GM12864 (cell line): ENCODE results near the gene THAP9.
"Not testable (repeated sequence)": the region's sequence is repeated elsewhere in the genome, so short reads cannot be mapped to it uniquely, and the experiment has no call there.

Experiments used
- DNase-seq: peaks from one replicate; pipeline ENCODE4 v3.0.0-alpha.2; 2011; ENCODE audit warnings: low read depth
- H3K4me3 ChIP-seq: 2 replicates; pipeline ENCODE4 v1.5.1; 2011; ENCODE audit warnings: mild to moderate bottlenecking, low read depth, low read length, control low read depth
- TF ChIP-seq, protein P1 (sequence below): IDR thresholded peaks from 2 replicates; pipeline ENCODE4 v1.5.1; 2011; ENCODE audit warnings: low read depth, mild to moderate bottlenecking, moderate library complexity, low read length, control low read depth, inconsistent platforms; ENCODE audit errors: missing control alignments

Gene THAP9, protein sequence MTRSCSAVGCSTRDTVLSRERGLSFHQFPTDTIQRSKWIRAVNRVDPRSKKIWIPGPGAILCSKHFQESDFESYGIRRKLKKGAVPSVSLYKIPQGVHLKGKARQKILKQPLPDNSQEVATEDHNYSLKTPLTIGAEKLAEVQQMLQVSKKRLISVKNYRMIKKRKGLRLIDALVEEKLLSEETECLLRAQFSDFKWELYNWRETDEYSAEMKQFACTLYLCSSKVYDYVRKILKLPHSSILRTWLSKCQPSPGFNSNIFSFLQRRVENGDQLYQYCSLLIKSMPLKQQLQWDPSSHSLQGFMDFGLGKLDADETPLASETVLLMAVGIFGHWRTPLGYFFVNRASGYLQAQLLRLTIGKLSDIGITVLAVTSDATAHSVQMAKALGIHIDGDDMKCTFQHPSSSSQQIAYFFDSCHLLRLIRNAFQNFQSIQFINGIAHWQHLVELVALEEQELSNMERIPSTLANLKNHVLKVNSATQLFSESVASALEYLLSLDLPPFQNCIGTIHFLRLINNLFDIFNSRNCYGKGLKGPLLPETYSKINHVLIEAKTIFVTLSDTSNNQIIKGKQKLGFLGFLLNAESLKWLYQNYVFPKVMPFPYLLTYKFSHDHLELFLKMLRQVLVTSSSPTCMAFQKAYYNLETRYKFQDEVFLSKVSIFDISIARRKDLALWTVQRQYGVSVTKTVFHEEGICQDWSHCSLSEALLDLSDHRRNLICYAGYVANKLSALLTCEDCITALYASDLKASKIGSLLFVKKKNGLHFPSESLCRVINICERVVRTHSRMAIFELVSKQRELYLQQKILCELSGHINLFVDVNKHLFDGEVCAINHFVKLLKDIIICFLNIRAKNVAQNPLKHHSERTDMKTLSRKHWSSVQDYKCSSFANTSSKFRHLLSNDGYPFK

DNA sequence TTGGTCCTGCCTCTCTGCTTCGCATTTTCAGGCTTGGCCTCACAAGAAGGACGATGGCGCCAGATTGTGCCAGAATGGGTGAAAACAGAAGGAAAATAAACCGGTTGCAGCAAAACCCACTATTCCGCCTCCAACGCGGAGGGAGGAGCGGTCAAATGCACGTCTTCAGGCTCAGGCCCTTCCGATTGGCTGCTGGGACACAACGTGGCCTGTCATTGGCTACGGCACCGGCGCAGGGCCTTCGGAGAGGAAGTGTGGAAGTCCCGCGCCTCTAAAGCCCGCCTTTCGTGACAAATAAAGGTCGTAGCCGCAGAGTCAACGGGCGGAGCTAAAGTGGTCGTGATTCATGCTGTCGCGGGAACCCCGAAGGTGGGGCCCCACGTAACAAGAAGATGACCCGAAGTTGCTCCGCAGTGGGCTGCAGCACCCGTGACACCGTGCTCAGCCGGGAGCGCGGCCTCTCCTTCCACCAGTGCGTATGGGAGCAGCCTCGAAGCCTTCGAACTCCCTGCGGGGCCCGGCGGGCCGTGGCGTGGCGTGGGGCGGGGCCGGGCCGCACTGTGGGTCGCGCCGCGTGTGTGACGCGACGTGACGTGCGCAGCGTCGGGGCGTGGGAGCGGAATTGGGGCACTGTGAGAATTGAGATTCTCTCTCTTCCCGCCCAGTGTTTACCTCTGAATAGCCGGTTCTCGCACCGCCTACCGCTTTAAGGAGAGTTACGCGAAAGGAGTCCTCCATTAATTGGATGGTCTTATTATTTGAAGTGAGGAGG lies at the start of gene THAP9:
Gene THAP9 (plus strand): TSS at position 325 of the 772 bp plus-strand sequence. CDS start 68 bp downstream, at position 393.
- peak within 1 kb of the TSS; percentile 73 for H3K4me3 ChIP-seq
- peak; percentile 99 for DNase-seq
- TF ChIP-seq, protein P1, sequence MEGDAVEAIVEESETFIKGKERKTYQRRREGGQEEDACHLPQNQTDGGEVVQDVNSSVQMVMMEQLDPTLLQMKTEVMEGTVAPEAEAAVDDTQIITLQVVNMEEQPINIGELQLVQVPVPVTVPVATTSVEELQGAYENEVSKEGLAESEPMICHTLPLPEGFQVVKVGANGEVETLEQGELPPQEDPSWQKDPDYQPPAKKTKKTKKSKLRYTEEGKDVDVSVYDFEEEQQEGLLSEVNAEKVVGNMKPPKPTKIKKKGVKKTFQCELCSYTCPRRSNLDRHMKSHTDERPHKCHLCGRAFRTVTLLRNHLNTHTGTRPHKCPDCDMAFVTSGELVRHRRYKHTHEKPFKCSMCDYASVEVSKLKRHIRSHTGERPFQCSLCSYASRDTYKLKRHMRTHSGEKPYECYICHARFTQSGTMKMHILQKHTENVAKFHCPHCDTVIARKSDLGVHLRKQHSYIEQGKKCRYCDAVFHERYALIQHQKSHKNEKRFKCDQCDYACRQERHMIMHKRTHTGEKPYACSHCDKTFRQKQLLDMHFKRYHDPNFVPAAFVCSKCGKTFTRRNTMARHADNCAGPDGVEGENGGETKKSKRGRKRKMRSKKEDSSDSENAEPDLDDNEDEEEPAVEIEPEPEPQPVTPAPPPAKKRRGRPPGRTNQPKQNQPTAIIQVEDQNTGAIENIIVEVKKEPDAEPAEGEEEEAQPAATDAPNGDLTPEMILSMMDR: no peak

DNA sequence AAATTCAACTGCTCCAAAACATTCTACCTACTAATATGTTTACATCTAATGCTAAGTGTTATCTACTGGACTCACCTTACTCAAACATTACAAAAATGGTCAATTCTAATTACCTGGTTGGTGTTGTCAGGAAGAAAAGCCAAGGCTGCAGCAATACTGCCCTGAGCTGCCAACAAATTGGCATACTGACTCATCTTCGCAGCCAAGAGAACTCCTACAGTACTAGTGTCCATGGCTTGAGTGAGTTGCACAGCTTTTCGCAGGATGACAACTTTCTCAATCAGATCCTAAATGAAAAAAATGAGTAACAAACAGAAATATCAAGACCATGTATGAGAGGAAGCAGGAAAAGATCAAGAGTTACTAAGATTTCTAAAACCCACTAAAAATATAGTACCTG lies 49.2 kb upstream of the THAP9 start:
- no peak for DNase-seq
- no peak overlapping the region for H3K4me3 ChIP-seq
- TF ChIP-seq, protein P1: no peak

DNA sequence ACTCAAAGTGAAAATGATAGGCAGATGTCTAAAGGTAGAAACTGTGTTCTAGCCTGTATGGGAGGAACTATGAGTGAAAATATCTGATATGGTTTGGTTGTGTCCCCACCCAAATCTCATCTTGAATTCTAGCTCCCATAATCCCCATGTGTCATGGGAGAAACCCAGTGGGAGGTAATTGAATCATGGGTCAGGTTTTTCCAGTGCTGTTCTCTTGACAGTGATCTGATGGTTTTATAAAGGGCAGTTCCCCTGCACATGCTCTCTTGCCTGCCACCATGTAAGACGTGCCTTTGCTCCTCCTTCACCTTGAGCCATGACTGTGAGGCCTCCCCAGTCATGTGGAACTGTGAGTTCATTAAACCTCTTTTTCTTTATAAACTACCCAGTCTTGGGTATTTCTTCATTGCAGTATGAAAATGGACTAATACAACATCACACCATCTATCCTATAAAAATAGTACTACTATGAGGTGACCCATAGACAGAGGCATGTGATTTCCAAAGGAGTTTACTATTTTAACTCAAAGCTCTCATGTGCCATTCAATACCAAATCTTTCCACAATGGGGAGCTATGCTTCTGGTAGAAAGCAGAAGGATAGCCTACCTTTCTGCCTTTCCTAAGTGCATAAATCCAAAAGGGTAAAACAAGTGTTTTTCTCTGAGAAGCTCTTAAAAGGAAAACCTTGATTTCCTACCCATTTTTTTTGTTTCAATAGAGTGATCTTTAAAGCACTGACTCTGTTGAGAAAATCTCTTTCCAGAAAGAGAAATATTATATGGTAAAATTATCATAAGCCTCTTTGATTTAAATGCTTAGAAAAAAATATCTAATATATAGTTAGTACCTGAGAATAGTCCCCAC lies 48.4 kb upstream of the THAP9 start:
- TF ChIP-seq, protein P1: peak; percentile 53
- no peak for DNase-seq
- H3K4me3 ChIP-seq: no peak overlapping the region

DNA sequence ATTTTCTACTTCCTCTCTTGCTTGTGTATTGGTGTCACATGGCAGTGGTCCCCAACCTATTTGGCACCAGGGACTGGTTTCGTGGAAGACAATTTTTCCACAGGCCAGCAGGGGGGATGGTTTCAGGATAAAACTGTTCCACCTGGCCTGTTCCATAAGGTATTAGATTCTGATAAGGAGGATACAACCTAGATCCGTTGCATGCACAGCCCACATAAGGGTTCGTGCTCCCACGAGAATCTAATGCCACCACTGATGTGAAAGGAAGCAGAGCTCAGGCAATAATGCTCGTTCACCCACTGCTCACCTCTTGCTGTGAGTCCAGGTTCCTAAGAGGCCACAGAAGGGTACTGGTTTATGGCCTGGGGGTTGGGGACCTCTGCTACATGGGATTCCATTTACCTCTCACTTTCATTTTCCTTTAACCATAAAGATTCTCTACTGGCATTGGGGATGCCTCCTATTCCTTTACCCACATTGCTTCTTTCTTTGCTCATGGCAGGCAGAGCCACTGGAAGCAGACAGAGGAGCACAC lies 47.7 kb upstream of the THAP9 start:
- no peak overlapping the region for H3K4me3 ChIP-seq
- no peak for DNase-seq
- TF ChIP-seq, protein P1: no peak

DNA sequence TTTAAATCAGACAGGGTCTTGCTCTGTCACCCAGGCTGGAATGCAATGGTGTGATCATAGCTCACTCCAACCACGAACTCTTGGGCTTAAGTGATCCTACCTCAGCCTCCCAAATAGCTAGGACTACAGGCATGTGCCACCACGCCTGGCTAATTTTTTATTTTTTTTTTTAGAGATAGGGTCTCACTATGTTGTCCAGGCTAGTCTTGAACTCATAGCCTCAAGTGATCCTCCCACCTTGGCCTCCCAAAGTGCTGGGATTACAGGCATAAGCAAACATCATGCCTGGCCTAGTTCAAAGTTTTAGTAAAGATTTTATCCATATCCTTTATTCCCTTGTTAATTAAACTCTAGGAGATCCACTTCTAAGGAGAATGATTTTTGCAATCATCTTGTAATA lies 40.0 kb upstream of the THAP9 start:
- not testable (repeated sequence) for DNase-seq, H3K4me3 ChIP-seq

DNA sequence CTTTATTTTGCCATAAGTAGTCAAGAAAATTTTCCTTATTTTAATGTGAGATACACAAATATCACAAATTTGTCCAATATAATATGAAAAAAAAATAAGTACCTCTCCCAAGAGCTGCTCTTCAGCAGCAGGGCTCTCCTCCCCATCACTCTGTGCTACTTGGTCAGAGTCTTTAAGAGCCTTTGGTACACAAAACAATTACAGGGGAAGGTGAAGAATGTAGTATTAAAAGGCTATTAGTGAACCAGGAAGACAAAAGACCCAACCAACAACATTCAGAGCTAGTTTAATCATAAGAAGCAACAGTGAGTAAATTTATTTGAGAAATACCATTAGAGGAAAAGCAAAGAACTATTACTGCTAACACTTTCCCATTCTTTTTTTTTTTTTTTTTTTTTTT lies 39.0 kb upstream of the THAP9 start:
- H3K4me3 ChIP-seq: no peak overlapping the region
- DNase-seq: no peak
- TF ChIP-seq, protein P1: no peak
